Skeletal muscle satellite cell (primary cell): ENCODE data around the gene PIKFYVE.
"Not testable (repeated sequence)": the region's sequence is repeated elsewhere in the genome, so short reads cannot be mapped to it uniquely, and the experiment has no call there.

Source experiments
- H3K27me3 ChIP-seq: 2 replicates; pipeline ENCODE4 v1.7.0; 2013; ENCODE audit warnings: low read length; ENCODE audit not compliant: control insufficient read depth, insufficient read depth
- H3K36me3 ChIP-seq: 2 replicates; pipeline ENCODE4 v1.7.0; 2013; ENCODE audit warnings: mild to moderate bottlenecking, control low read depth, low read length; ENCODE audit not compliant: insufficient read depth
- H3K4me1 ChIP-seq: 2 replicates; pipeline ENCODE4 v1.7.0; 2013; ENCODE audit warnings: low read length; ENCODE audit not compliant: control insufficient read depth, insufficient read depth
- H3K4me2 ChIP-seq: 2 replicates; pipeline ENCODE4 v1.7.0; 2013; ENCODE audit warnings: mild to moderate bottlenecking, low read length
- H3K4me3 ChIP-seq: 2 replicates; pipeline ENCODE4 v1.7.0; 2013; ENCODE audit warnings: low read length
- H3K9ac ChIP-seq: 2 replicates; pipeline ENCODE4 v1.7.0; 2013; ENCODE audit warnings: mild to moderate bottlenecking, low read depth, low read length, moderate library complexity
- H3K9me3 ChIP-seq: replicated peaks from 2 replicates; pipeline ENCODE4 v1.7.0; 2013; ENCODE audit warnings: mild to moderate bottlenecking, control low read depth, low read length

Gene PIKFYVE

GRCh38 chr2:208369091-208369490 lies 103.0 kb downstream of the PIKFYVE start:
- H3K9ac ChIP-seq, result no peak overlapping the region
- peaks cover 5% of the 10 kb centered on the region for H3K4me1 ChIP-seq
- no peak overlapping the region for H3K4me2 ChIP-seq
- H3K4me3 ChIP-seq, result no peak overlapping the region
- H3K9me3 ChIP-seq, result peaks cover 3% of the 10 kb centered on the region
- H3K27me3 ChIP-seq, result no peaks in the 10 kb centered on the region
- H3K36me3 ChIP-seq, result no peaks in the 10 kb centered on the region

GRCh38 chr2:208370881-208371633 lies 105.0 kb downstream of the PIKFYVE start:
- Histone ChIP-seq H3K4me1 (peaks cover 4% of the 10 kb centered on the region), H3K36me3 (no peaks in the 10 kb centered on the region), H3K4me3 (no peak overlapping the region), H3K9me3 (no peaks in the 10 kb centered on the region), H3K9ac (no peak overlapping the region), H3K27me3 (peaks cover 11% of the 10 kb centered on the region), H3K4me2 (no peak overlapping the region)

GRCh38 chr2:208371634-208371935 lies 105.5 kb downstream of the PIKFYVE start:
- H3K4me3 ChIP-seq, result no peak overlapping the region
- peaks cover 4% of the 10 kb centered on the region for H3K4me1 ChIP-seq
- H3K27me3 ChIP-seq, result peaks cover 11% of the 10 kb centered on the region
- no peak overlapping the region for H3K9ac ChIP-seq
- no peak overlapping the region for H3K4me2 ChIP-seq
- no peaks in the 10 kb centered on the region for H3K9me3 ChIP-seq
- H3K36me3 ChIP-seq, result no peaks in the 10 kb centered on the region

GRCh38 chr2:208373460-208374089 lies 107.5 kb downstream of the PIKFYVE start:
- Histone ChIP-seq H3K9me3 (no peaks in the 10 kb centered on the region), H3K4me2 (no peak overlapping the region), H3K4me1 (peaks cover 4% of the 10 kb centered on the region), H3K9ac (no peak overlapping the region), H3K4me3 (no peak overlapping the region), H3K36me3 (no peaks in the 10 kb centered on the region), H3K27me3 (peaks cover 11% of the 10 kb centered on the region)

- H3K4me1 ChIP-seq, result no peaks in the 10 kb centered on the region
- H3K4me2 ChIP-seq, result no peak overlapping the region
- H3K36me3 ChIP-seq, result no peaks in the 10 kb centered on the region
- H3K9me3 ChIP-seq, result no peaks in the 10 kb centered on the region
- H3K27me3 ChIP-seq, result peaks cover 18% of the 10 kb centered on the region
- H3K4me3 ChIP-seq, result no peak overlapping the region
- H3K9ac ChIP-seq, result no peak overlapping the region
Observed at GRCh38 chr2:208375491-208376068, 109.5 kb downstream of the PIKFYVE start.

GRCh38 chr2:208377344-208377860 lies 111.3 kb downstream of the PIKFYVE start:
- H3K4me1 ChIP-seq, H3K9ac ChIP-seq, H3K4me3 ChIP-seq, H3K4me2 ChIP-seq, H3K36me3 ChIP-seq, H3K9me3 ChIP-seq: not testable (repeated sequence)
- H3K27me3 ChIP-seq, result peaks cover 24% of the 10 kb centered on the region

- Histone ChIP-seq H3K27me3 (peaks cover 38% of the 10 kb centered on the region), H3K9me3 (no peaks in the 10 kb centered on the region), H3K4me3 (no peak overlapping the region), H3K9ac (no peak overlapping the region), H3K36me3 (no peaks in the 10 kb centered on the region), H3K4me1 (no peaks in the 10 kb centered on the region), H3K4me2 (no peak overlapping the region)
Observed at GRCh38 chr2:208379192-208379591, 113.1 kb downstream of the PIKFYVE start.

GRCh38 chr2:208384637-208385036 lies 118.6 kb downstream of the PIKFYVE start:
- H3K4me1 ChIP-seq, result no peaks in the 10 kb centered on the region
- no peak overlapping the region for H3K4me3 ChIP-seq
- H3K4me2 ChIP-seq, result no peak overlapping the region
- no peaks in the 10 kb centered on the region for H3K36me3 ChIP-seq
- peaks cover 38% of the 10 kb centered on the region for H3K27me3 ChIP-seq
- no peaks in the 10 kb centered on the region for H3K9me3 ChIP-seq
- H3K9ac ChIP-seq, result no peak overlapping the region

- Histone ChIP-seq H3K9ac (no peak overlapping the region), H3K36me3 (no peaks in the 10 kb centered on the region), H3K4me2 (no peak overlapping the region), H3K4me3 (no peak overlapping the region), H3K4me1 (no peaks in the 10 kb centered on the region), H3K9me3 (no peaks in the 10 kb centered on the region), H3K27me3 (peaks cover 27% of the 10 kb centered on the region)
Observed at GRCh38 chr2:208386541-208386940, 120.5 kb downstream of the PIKFYVE start.

GRCh38 chr2:208389940-208390339 lies 123.9 kb downstream of the PIKFYVE start:
- Histone ChIP-seq H3K4me1 (no peaks in the 10 kb centered on the region), H3K4me3 (no peak overlapping the region), H3K4me2 (no peak overlapping the region), H3K36me3 (no peaks in the 10 kb centered on the region), H3K9ac (no peak overlapping the region), H3K27me3 (peaks cover 6% of the 10 kb centered on the region), H3K9me3 (no peaks in the 10 kb centered on the region)

GRCh38 chr2:208392300-208392699 lies 126.2 kb downstream of the PIKFYVE start:
- Histone ChIP-seq H3K4me1 (no peaks in the 10 kb centered on the region), H3K4me3 (no peak overlapping the region), H3K9ac (no peak overlapping the region), H3K36me3 (no peaks in the 10 kb centered on the region), H3K9me3 (no peaks in the 10 kb centered on the region), H3K27me3 (no peaks in the 10 kb centered on the region), H3K4me2 (no peak overlapping the region)
